Mesendoderm (in vitro differentiated cells): ENCODE results near the gene CYSLTR2.

Experiments used
- DNase-seq: peaks from one replicate; pipeline ENCODE4 v3.0.0; 2013
- H2AK5ac ChIP-seq: 2 replicates; pipeline ENCODE4 v1.6.1; 2013; ENCODE audit warnings: low read length, inconsistent platforms
- H2BK120ac ChIP-seq: 2 replicates; pipeline ENCODE4 v1.6.1; 2013; ENCODE audit warnings: low read depth, mild to moderate bottlenecking, low read length, moderate library complexity, mixed read lengths
- H2BK15ac ChIP-seq: replicated peaks from 2 replicates; pipeline ENCODE4 v1.6.1; 2013; ENCODE audit warnings: low read depth, mild to moderate bottlenecking, moderate library complexity
- H2BK5ac ChIP-seq: 2 replicates; pipeline ENCODE4 v1.6.1; 2013; ENCODE audit warnings: low read length, inconsistent platforms
- H3K18ac ChIP-seq: 2 replicates; pipeline ENCODE4 v1.6.1; 2013; ENCODE audit warnings: mild to moderate bottlenecking, low read length, mixed read lengths
- H3K23ac ChIP-seq: one replicate; pipeline ENCODE4 v1.6.1; 2013; ENCODE audit warnings: low read length
- H3K27ac ChIP-seq: 2 replicates; pipeline ENCODE4 v1.5.1; 2013; ENCODE audit warnings: low read depth, mild to moderate bottlenecking, inconsistent platforms, low read length, moderate library complexity
- H3K27me3 ChIP-seq: 2 replicates; pipeline ENCODE4 v1.6.1; 2013; ENCODE audit warnings: low read length, control low read depth, mild to moderate bottlenecking, inconsistent platforms; ENCODE audit not compliant: insufficient read depth, poor library complexity
- H3K36me3 ChIP-seq: 2 replicates; pipeline ENCODE4 v1.6.1; 2013; ENCODE audit warnings: low read length, inconsistent platforms; ENCODE audit not compliant: control insufficient read depth, insufficient read depth
- H3K4ac ChIP-seq: one replicate; pipeline ENCODE4 v1.6.1; 2013; ENCODE audit warnings: low read depth, mild to moderate bottlenecking, low read length, moderate library complexity
- H3K4me1 ChIP-seq: 2 replicates; pipeline ENCODE4 v1.6.1; 2013; ENCODE audit warnings: low read depth, low read length, inconsistent platforms; ENCODE audit not compliant: control insufficient read depth
- H3K4me2 ChIP-seq: 2 replicates; pipeline ENCODE4 v1.6.1; 2013; ENCODE audit warnings: low read length
- H3K4me3 ChIP-seq: 2 replicates; pipeline ENCODE4 v1.5.1; 2013; ENCODE audit warnings: mild to moderate bottlenecking, low read length
- H3K56ac ChIP-seq: one replicate; pipeline ENCODE4 v1.6.1; 2013; ENCODE audit warnings: low read length
- H3K79me1 ChIP-seq: 2 replicates; pipeline ENCODE4 v1.6.1; 2013; ENCODE audit warnings: low read length, inconsistent platforms
- H3K79me2 ChIP-seq: 2 replicates; pipeline ENCODE4 v1.6.1; 2013; ENCODE audit warnings: mild to moderate bottlenecking, low read length; ENCODE audit not compliant: control insufficient read depth, insufficient read depth
- H3K9ac ChIP-seq: 2 replicates; pipeline ENCODE4 v1.6.1; 2013; ENCODE audit warnings: low read length, inconsistent platforms
- H4K5ac ChIP-seq: one replicate; pipeline ENCODE4 v1.6.1; 2013; ENCODE audit warnings: low read length
- H4K8ac ChIP-seq: one replicate; pipeline ENCODE4 v1.6.1; 2013; ENCODE audit warnings: low read depth, mild to moderate bottlenecking, control low read depth, low read length, moderate library complexity
- WGBS: extraction: QIAGEN DNeasy Blood & Tissue Kit; methylation state at CpG from one replicate; pipeline ENCODE4 v1.1.7; 2013; ENCODE audit warnings: low lambda C conversion rate, missing lambda C conversion rate; ENCODE audit not compliant: insufficient coverage; ENCODE audit errors: extremely low coverage; 5-methylcytosine and 5-hydroxymethylcytosine counted together

Gene CYSLTR2

DNA sequence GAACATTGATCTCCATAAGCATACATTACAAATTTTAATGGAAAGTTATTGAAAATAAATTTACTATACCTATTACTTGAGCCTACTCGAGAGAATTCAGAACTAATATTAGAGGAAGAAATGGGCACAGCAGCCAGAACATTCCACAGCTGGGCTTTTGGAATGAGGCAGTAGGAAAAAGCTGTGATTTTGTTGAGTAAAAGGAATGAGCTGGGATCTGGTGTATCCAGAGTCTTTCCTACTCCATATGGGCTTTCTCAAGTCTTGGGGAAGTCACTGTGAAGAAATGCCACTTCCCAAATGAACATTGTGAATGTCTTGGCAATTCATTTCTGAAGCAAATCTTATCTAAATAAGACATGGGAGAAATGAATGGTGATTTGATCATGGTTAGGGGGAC, 93.1 kb downstream of the CYSLTR2 start:
- no CpG with 5 or more reads among the region's 1 CpG for WGBS

DNA sequence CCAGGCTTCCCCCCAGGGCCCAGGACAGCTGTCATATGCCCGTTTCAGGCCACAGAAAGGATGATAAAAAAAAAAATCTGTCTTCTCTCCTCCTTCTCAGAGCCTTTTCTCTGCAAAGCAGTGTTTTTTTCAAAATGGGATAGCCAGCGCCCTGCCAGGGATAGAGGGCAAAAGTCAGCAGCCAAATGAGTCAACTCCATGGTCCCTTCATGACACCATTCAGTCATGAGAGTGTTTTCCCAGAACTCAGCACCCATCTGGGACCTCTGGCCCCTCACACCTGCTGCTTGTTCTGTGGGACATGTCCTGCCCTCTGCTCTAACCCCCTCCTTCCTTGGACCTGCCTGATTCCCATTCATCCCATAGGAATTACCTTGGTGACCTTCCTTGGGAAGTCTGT, 95.0 kb downstream of the CYSLTR2 start:
- H3K4me2 ChIP-seq: no peak overlapping the region
- no peak overlapping the region for H2BK15ac ChIP-seq
- H4K8ac ChIP-seq: no peak overlapping the region
- H3K56ac ChIP-seq: no peak overlapping the region
- H3K9ac ChIP-seq: no peak overlapping the region
- no peak overlapping the region for H4K5ac ChIP-seq
- no peak overlapping the region for H3K23ac ChIP-seq
- H3K27me3 ChIP-seq: no peaks in the 10 kb centered on the region
- no peak overlapping the region for H3K4ac ChIP-seq
- no peaks in the 10 kb centered on the region for H3K79me1 ChIP-seq
- WGBS: no CpG with 5 or more reads among the region's 2 CpGs
- no peak overlapping the region for H2BK120ac ChIP-seq
- H3K79me2 ChIP-seq: no peaks in the 10 kb centered on the region
- no peak overlapping the region for H3K27ac ChIP-seq
- H3K36me3 ChIP-seq: no peaks in the 10 kb centered on the region
- no peak for DNase-seq
- no peak overlapping the region for H3K4me3 ChIP-seq
- no peak overlapping the region for H2AK5ac ChIP-seq
- H3K18ac ChIP-seq: no peak overlapping the region
- no peak overlapping the region for H2BK5ac ChIP-seq
- no peaks in the 10 kb centered on the region for H3K4me1 ChIP-seq

More for the DNA sequence above, 93.1 kb downstream of the CYSLTR2 start:
- Histone ChIP-seq H3K23ac (no peak overlapping the region), H2BK5ac (no peak overlapping the region), H2AK5ac (no peak overlapping the region), H3K56ac (no peak overlapping the region), H3K79me1 (no peaks in the 10 kb centered on the region), H2BK120ac (no peak overlapping the region), H3K4ac (no peak overlapping the region), H3K27ac (no peak overlapping the region), H3K4me3 (no peak overlapping the region), H3K4me1 (no peaks in the 10 kb centered on the region), H3K18ac (no peak overlapping the region), H4K5ac (no peak overlapping the region), H4K8ac (no peak overlapping the region), H3K4me2 (no peak overlapping the region), H3K79me2 (no peaks in the 10 kb centered on the region), H3K9ac (no peak overlapping the region), H3K27me3 (no peaks in the 10 kb centered on the region), H2BK15ac (no peak overlapping the region), H3K36me3 (no peaks in the 10 kb centered on the region)
- no peak for DNase-seq

DNA sequence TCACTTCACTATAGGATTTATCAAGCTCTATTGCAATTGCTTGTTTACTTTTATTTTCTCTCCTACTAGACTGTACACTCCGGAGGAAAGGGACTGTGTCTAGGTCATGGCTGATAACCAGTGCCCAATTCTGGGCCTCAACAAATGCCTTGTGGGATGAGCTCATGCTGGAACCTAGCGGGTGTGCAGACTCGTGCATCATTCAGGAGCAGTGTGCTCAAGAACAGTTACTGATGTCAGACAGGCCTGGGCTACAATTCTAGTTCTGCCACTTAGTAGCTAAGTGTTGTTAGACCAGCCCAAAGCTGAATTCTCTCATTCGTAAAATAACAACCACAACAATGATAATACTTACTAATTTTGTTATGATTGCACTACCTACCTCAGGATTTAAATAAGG, 95.4 kb downstream of the CYSLTR2 start:
- Histone ChIP-seq H3K4me1 (no peaks in the 10 kb centered on the region), H2AK5ac (no peak overlapping the region), H3K4ac (no peak overlapping the region), H3K4me3 (no peak overlapping the region), H3K27me3 (no peaks in the 10 kb centered on the region), H3K27ac (no peak overlapping the region), H3K79me1 (no peaks in the 10 kb centered on the region), H4K5ac (no peak overlapping the region), H2BK15ac (no peak overlapping the region), H3K56ac (no peak overlapping the region), H3K9ac (no peak overlapping the region), H3K36me3 (no peaks in the 10 kb centered on the region), H3K4me2 (no peak overlapping the region), H3K23ac (no peak overlapping the region), H3K18ac (no peak overlapping the region), H3K79me2 (no peaks in the 10 kb centered on the region), H2BK120ac (no peak overlapping the region), H4K8ac (no peak overlapping the region), H2BK5ac (no peak overlapping the region)
- DNase-seq: no peak
- no CpG with 5 or more reads among the region's 4 CpGs for WGBS

DNA sequence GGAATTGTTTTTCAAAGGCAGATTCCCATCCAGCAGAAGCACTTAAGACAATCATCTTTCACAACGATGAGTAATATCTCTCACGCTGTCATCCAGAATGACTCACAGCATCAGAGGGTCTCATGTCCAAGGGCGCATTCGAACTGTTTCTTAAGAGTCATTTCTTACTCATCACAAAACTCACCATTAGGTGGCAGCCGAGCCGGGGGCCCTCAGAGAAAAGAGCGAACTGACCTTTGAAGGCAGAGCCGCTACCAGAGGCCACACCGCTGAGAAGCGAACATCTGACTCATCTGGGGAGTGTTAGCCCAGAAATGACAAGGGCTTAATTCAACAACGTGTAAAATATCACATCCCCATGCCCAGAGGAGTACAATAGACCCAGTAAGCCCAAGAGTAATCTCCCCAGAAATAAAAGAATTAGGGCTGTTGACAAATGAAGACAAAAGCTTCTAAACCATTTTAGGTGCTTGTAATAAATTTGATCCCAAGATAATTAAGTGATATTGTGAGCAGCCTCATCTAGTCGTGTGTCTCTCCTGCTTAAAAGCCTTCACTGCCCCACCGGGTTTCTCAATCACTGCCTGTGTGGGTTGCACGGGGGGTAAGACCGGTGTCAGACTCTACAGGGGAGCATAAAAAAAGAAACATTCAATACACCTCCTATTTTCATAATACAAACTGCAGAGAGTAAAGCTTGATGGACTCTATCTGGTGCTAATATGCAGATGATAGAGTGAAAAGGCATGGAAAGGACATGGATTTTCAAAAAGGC, 96.2 kb downstream of the CYSLTR2 start:
- no peak overlapping the region for H4K8ac ChIP-seq
- WGBS: no CpG with 5 or more reads among the region's 15 CpGs

DNA sequence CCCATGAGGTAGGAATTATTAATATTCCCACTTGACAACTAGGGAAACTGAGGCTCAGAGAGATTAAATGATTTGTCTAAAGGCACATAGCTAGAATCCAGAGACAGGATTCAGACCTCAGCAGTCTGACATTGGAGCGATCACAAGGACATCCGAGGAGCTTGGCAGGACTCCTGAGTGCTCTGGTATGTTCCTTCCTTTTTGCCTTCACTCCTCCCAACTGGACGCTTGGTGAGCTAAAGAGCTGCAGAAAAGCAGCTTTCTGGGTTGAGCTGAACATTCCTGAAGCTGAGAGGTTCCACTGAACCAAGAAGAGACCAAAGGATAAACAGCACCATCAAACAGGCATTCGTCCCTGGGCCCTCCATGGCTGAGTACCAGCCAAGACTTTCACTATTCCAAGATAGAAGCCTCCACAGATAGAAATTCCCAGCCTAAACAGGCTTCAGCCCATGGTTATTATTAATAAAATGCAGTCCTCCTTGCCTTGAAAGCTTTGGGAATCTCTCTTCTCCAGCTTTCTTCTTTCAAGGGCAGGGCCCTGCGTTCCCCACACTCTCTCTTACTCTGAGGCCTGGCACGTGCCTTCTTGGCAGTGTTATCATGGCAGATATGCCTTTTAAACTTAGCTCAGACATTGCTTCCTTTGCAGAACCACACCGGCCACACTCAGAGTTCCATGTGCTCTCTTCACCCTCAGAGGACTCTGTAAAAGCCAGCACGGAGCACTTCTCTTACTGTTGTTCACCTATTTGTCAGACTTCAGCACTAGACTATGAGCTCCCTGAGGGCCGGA, 97.1 kb downstream of the CYSLTR2 start:
- H2BK5ac ChIP-seq: no peak overlapping the region
- no peaks in the 10 kb centered on the region for H3K27me3 ChIP-seq
- no peak overlapping the region for H3K27ac ChIP-seq
- H3K36me3 ChIP-seq: no peaks in the 10 kb centered on the region
- WGBS: no CpG with 5 or more reads among the region's 9 CpGs
- no peaks in the 10 kb centered on the region for H3K4me1 ChIP-seq
- H2BK15ac ChIP-seq: no peak overlapping the region
- H3K23ac ChIP-seq: no peak overlapping the region
- H2BK120ac ChIP-seq: no peak overlapping the region
- peak overlapping the region; percentile 72 for H2AK5ac ChIP-seq
- H3K4me3 ChIP-seq: no peak overlapping the region
- no peak overlapping the region for H4K5ac ChIP-seq
- no peak overlapping the region for H3K9ac ChIP-seq
- H3K79me1 ChIP-seq: no peaks in the 10 kb centered on the region
- no peak overlapping the region for H3K4ac ChIP-seq
- H3K56ac ChIP-seq: no peak overlapping the region
- DNase-seq: no peak
- H4K8ac ChIP-seq: no peak overlapping the region
- peak overlapping the region; percentile 40 for H3K18ac ChIP-seq
- H3K79me2 ChIP-seq: no peaks in the 10 kb centered on the region
- no peak overlapping the region for H3K4me2 ChIP-seq

More for the DNA sequence above, 96.2 kb downstream of the CYSLTR2 start:
- Histone ChIP-seq H2BK15ac (peak overlapping the region; percentile 19), H3K36me3 (no peaks in the 10 kb centered on the region), H3K79me1 (no peaks in the 10 kb centered on the region), H2BK120ac (peak overlapping the region; percentile 28), H3K9ac (no peak overlapping the region), H3K4me1 (no peaks in the 10 kb centered on the region), H3K4me3 (no peak overlapping the region), H2BK5ac (no peak overlapping the region), H3K79me2 (no peaks in the 10 kb centered on the region), H2AK5ac (no peak overlapping the region), H3K23ac (no peak overlapping the region), H3K4ac (no peak overlapping the region), H3K27ac (no peak overlapping the region), H3K4me2 (no peak overlapping the region), H3K18ac (no peak overlapping the region), H4K5ac (no peak overlapping the region), H3K56ac (peak overlapping the region; percentile 25), H3K27me3 (no peaks in the 10 kb centered on the region)
- DNase-seq: peak; percentile 89
